GM23338 (cell line): Measurements from ENCODE around the gene CSNK1A1L. TPM values are rescaled to one million over a fixed set of nuclear protein-coding genes. Genes with fewer than 3 reads are reported as not detected.

Source experiments
- ATAC-seq: fragments of 200-7000 bp; cut with Tn5 transposase; 3 replicates; pipeline ENCODE4 v1.9.1; 2020
- DNase-seq: peaks from one replicate; pipeline ENCODE4 v3.0.0-alpha.2; 2015; ENCODE audit warnings: low spot score
- H2AFZ ChIP-seq: fragments of 200-600 bp; sonication (generic); 2 replicates; pipeline ENCODE4 v1.8.0; 2016; ENCODE audit warnings: antibody characterized with exemption, mild to moderate bottlenecking, moderate library complexity
- H3F3A ChIP-seq: fragments of 200-600 bp; sonication (generic); replicated peaks from 2 replicates; pipeline ENCODE4 v1.8.0; 2017; ENCODE audit warnings: antibody characterized with exemption, mixed run types, low read depth
- H3K27ac ChIP-seq: fragments of 200-600 bp; sonication (generic); 2 replicates; pipeline ENCODE4 v1.6.1; 2016; ENCODE audit warnings: low read depth
- H3K27me3 ChIP-seq: fragments of 200-600 bp; sonication (generic); 2 replicates; pipeline ENCODE4 v1.8.0; 2016; ENCODE audit warnings: mild to moderate bottlenecking, mixed run types, moderate library complexity; ENCODE audit not compliant: insufficient read depth
- H3K36me3 ChIP-seq: fragments of 200-600 bp; sonication (generic); 2 replicates; pipeline ENCODE4 v1.8.0; 2016; ENCODE audit warnings: mild to moderate bottlenecking; ENCODE audit not compliant: insufficient read depth
- H3K4me1 ChIP-seq: fragments of 200-600 bp; sonication (generic); 2 replicates; pipeline ENCODE4 v1.8.0; 2016; ENCODE audit warnings: mild to moderate bottlenecking, moderate library complexity; ENCODE audit not compliant: insufficient read depth
- H3K4me2 ChIP-seq: fragments of 200-600 bp; sonication (generic); 2 replicates; pipeline ENCODE4 v1.7.1; 2017; ENCODE audit warnings: mixed run types
- H3K4me3 ChIP-seq: fragments of 200-600 bp; sonication (generic); 2 replicates; pipeline ENCODE4 v1.6.1; 2016; ENCODE audit warnings: mixed run types
- H3K79me2 ChIP-seq: fragments of 200-600 bp; sonication (generic); replicated peaks from 2 replicates; pipeline ENCODE4 v1.8.0; 2017; ENCODE audit warnings: mild to moderate bottlenecking; ENCODE audit not compliant: insufficient read depth
- H3K9me2 ChIP-seq: fragments of 200-600 bp; sonication (generic); 2 replicates; pipeline ENCODE4 v1.8.0; 2017; ENCODE audit not compliant: insufficient read depth
- H4K20me1 ChIP-seq: fragments of 200-600 bp; sonication (generic); replicated peaks from 2 replicates; pipeline ENCODE4 v1.8.0; 2017; ENCODE audit warnings: mild to moderate bottlenecking; ENCODE audit not compliant: insufficient read depth
- H3K27ac Mint-ChIP-seq: 2 replicates; pipeline ENCODE4 v1.8.0; 2020; ENCODE audit warnings: inconsistent platforms, mild to moderate bottlenecking, moderate library complexity, mixed read lengths
- H3K27me3 Mint-ChIP-seq: 3 replicates; pipeline ENCODE4 v1.8.0; 2022; ENCODE audit warnings: low read depth, mild to moderate bottlenecking, moderate library complexity, mixed read lengths, inconsistent platforms; ENCODE audit not compliant: insufficient read depth, poor library complexity
- H3K36me3 Mint-ChIP-seq: 3 replicates; pipeline ENCODE4 v1.8.0; 2021; ENCODE audit warnings: low read depth, mild to moderate bottlenecking, inconsistent platforms, moderate library complexity, mixed read lengths
- H3K4me1 Mint-ChIP-seq: 3 replicates; pipeline ENCODE4 v1.8.0; 2020; ENCODE audit warnings: mild to moderate bottlenecking, inconsistent platforms, mixed read lengths
- H3K4me3 Mint-ChIP-seq: 3 replicates; pipeline ENCODE4 v1.8.0; 2021; ENCODE audit warnings: moderate library complexity, mild to moderate bottlenecking, inconsistent platforms, mixed read lengths
- H3K9me3 Mint-ChIP-seq: 3 replicates; pipeline ENCODE4 v1.8.0; 2020; ENCODE audit warnings: moderate library complexity, mild to moderate bottlenecking, inconsistent platforms, mixed read lengths
- CREB1 ChIP-seq: fragments of 250-450 bp; sonication (Bioruptor Pico); IDR thresholded peaks from 2 replicates; pipeline ENCODE4 v1.5.0; 2020; ENCODE audit warnings: low read depth, mild to moderate bottlenecking, moderate library complexity
- EZH2 ChIP-seq: fragments of 200-600 bp; sonication (generic); IDR thresholded peaks from one replicate; pipeline ENCODE4 v1.8.0; 2017; ENCODE audit warnings: antibody characterized with exemption, mild to moderate bottlenecking, low read depth; ENCODE audit not compliant: unreplicated experiment
- EZH2phosphoT487 ChIP-seq: fragments of 200-600 bp; sonication (generic); IDR thresholded peaks from one replicate; pipeline ENCODE4 v1.8.1; 2018; ENCODE audit warnings: antibody characterized with exemption; ENCODE audit not compliant: unreplicated experiment
- JUNB ChIP-seq: IDR thresholded peaks from one replicate; pipeline ENCODE4 v1.6.1; 2016; ENCODE audit warnings: antibody characterized with exemption; ENCODE audit not compliant: unreplicated experiment
- NANOG ChIP-seq: IDR thresholded peaks from 2 replicates; pipeline ENCODE4 v1.6.1; 2016; ENCODE audit warnings: antibody characterized with exemption, borderline replicate concordance
- POLR2AphosphoS5 ChIP-seq: IDR thresholded peaks from 2 replicates; pipeline ENCODE4 v1.6.1; 2016; ENCODE audit warnings: antibody characterized with exemption, low read depth
- REST ChIP-seq: IDR thresholded peaks from one replicate; pipeline ENCODE4 v1.6.1; 2018; ENCODE audit warnings: antibody characterized with exemption; ENCODE audit not compliant: unreplicated experiment
- ZNF331 ChIP-seq: fragments of 250-450 bp; sonication (Bioruptor Pico); IDR thresholded peaks from 2 replicates; pipeline ENCODE4 v1.5.0; 2020; ENCODE audit warnings: low read depth, mild to moderate bottlenecking, moderate library complexity
- polyA plus RNA-seq: library from polyadenylated mRNA; unstranded; fragments of >200 nt; fragmentation: Nextera tagmentation; extraction: Ambion mirVana; gene quantifications from 2 replicates; pipeline ENCODE4 v1.2.1, GENCODE V29; 2016
- total RNA-seq: library from RNA; depleted of rRNA; stranded (reverse); fragments of >200 nt; shearing (Covaris generic); gene quantifications from 2 replicates; pipeline ENCODE4 v1.2.3, GENCODE V29; 2014
- TF ChIP-seq, protein P1 (sequence below), 2 experiments: fragments of 200-600 bp in 1 of 2; sonication (generic) in 1 of 2; conservative IDR thresholded peaks; 2 replicates each; pipeline versions ENCODE4 v1.5.1 to v1.6.1; 2016 to 2017; ENCODE audit warnings: antibody characterized with exemption in 2 of 2, low read depth in 2 of 2, mild to moderate bottlenecking in 2 of 2, moderate library complexity in 1 of 2
- TF ChIP-seq, protein P2 (sequence below): IDR thresholded peaks from 2 replicates; pipeline ENCODE4 v1.6.1; 2016; ENCODE audit warnings: antibody characterized with exemption

CSNK1A1L gene
- total and polyA plus RNA-seq, 2 experiments from 2014 or later = not detected

DNA sequence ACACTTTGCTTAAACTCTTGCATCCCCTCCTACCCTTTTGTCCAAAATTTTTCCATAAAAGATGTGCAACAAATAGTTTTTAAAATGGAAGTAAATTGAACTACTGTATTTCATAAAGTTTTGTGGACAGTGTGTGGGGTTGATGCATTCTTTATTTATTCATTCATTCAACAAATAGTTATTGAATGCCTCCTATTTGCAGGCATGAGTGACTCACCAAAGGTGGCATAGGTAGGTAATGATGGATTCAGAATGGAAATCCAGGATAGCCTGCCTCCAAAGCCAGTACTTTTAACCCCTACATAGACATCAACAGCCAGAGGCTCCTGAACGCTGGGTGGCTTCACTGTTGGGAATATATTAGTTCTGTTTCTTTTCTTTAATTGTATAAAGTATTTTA is 2.4 kb upstream of the CSNK1A1L start (continued):
- no peak for TF ChIP-seq NANOG
- no peak for TF ChIP-seq EZH2
- TF ChIP-seq, protein P1, sequence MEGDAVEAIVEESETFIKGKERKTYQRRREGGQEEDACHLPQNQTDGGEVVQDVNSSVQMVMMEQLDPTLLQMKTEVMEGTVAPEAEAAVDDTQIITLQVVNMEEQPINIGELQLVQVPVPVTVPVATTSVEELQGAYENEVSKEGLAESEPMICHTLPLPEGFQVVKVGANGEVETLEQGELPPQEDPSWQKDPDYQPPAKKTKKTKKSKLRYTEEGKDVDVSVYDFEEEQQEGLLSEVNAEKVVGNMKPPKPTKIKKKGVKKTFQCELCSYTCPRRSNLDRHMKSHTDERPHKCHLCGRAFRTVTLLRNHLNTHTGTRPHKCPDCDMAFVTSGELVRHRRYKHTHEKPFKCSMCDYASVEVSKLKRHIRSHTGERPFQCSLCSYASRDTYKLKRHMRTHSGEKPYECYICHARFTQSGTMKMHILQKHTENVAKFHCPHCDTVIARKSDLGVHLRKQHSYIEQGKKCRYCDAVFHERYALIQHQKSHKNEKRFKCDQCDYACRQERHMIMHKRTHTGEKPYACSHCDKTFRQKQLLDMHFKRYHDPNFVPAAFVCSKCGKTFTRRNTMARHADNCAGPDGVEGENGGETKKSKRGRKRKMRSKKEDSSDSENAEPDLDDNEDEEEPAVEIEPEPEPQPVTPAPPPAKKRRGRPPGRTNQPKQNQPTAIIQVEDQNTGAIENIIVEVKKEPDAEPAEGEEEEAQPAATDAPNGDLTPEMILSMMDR (conservative IDR thresholded peaks at IDR 0.05; ENCODE audit: low read depth in 2 of 2) = no peak

- Mint-ChIP-seq H3K27me3 (peaks cover 5% of the 10 kb centered on the region), H3K4me1 (peaks cover 24% of the 10 kb centered on the region), H3K4me3 (no peak overlapping the region), H3K27ac (peak overlapping the region; percentile 23; the same call in 1 of the 2 replicates), H3K36me3 (no peaks in the 10 kb centered on the region; the same call in 2 of the 3 replicates), H3K9me3 (no peaks in the 10 kb centered on the region)
- Histone ChIP-seq H3K4me3 (no peak overlapping the region), H3K27me3 (no peaks in the 10 kb centered on the region), H3F3A (no peaks in the 10 kb centered on the region), H3K9me2 (peaks cover 4% of the 10 kb centered on the region; the same call in 1 of the 2 replicates), H3K36me3 (no peaks in the 10 kb centered on the region), H2AFZ (0 out of 2 replicates have a peak overlapping the region, but pooled peaks have one; percentile 12), H3K79me2 (no peaks in the 10 kb centered on the region), H3K4me1 (peaks cover 5% of the 10 kb centered on the region; the same call in 1 of the 2 replicates), H3K27ac (no peak overlapping the region), H3K4me2 (no peak overlapping the region), H4K20me1 (no peaks in the 10 kb centered on the region)
- ATAC-seq = no peak
- DNase-seq = no peak
- TF ChIP-seq JUNB = no peak
- TF ChIP-seq ZNF331 (CRISPR knock-in tag) = no peak
Observed at GRCh38 chr13:37107456-37107855, 2.0 kb upstream of the CSNK1A1L start.

DNA sequence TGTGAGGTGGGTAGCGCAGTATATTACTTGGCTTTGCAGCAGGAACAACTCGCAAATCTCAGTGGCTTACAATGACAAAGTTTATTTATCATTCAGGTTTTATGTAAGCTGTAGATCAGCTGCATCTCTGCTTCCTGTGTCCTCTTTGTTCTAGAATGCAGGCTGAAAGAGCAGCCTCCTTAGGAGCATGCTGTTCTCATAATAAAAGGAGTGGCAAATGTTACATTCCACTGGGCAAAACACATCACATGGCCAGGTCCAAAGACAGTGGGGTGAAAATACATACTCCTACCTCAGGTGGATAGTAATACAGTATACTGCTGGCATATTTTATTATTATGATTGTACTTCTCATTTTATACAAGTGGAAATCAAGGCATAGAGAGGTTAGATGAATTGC is 1.2 kb upstream of the CSNK1A1L start:
- DNase-seq (peak; percentile 54), ATAC-seq (peak; percentile 88)
- H2AFZ ChIP-seq = peak overlapping the region; percentile 4; the same call in 1 of the 2 replicates
- Mint-ChIP-seq H3K27ac (peak overlapping the region; percentile 33), H3K27me3 (peaks cover 5% of the 10 kb centered on the region), H3K36me3 (no peaks in the 10 kb centered on the region; the same call in 2 of the 3 replicates), H3K9me3 (no peaks in the 10 kb centered on the region), H3K4me1 (peaks cover 24% of the 10 kb centered on the region), H3K4me3 (no peak overlapping the region)
- no peak overlapping the region for H3K4me3 ChIP-seq
- H3K27ac ChIP-seq = 0 out of 2 replicates have a peak overlapping the region, but pooled peaks have one; percentile 1
- no peaks in the 10 kb centered on the region for H3F3A ChIP-seq
- H4K20me1 ChIP-seq = no peaks in the 10 kb centered on the region
- H3K27me3 ChIP-seq = no peaks in the 10 kb centered on the region
- H3K4me2 ChIP-seq = 0 out of 2 replicates have a peak overlapping the region, but pooled peaks have one; percentile 13
- no peaks in the 10 kb centered on the region for H3K36me3 ChIP-seq
- H3K9me2 ChIP-seq = peaks cover 4% of the 10 kb centered on the region; the same call in 1 of the 2 replicates
- peaks cover 5% of the 10 kb centered on the region; the same call in 1 of the 2 replicates for H3K4me1 ChIP-seq
- no peaks in the 10 kb centered on the region for H3K79me2 ChIP-seq
- TF ChIP-seq, protein P2, sequence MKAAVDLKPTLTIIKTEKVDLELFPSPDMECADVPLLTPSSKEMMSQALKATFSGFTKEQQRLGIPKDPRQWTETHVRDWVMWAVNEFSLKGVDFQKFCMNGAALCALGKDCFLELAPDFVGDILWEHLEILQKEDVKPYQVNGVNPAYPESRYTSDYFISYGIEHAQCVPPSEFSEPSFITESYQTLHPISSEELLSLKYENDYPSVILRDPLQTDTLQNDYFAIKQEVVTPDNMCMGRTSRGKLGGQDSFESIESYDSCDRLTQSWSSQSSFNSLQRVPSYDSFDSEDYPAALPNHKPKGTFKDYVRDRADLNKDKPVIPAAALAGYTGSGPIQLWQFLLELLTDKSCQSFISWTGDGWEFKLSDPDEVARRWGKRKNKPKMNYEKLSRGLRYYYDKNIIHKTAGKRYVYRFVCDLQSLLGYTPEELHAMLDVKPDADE = no peak
- no peak for TF ChIP-seq REST
- TF ChIP-seq POLR2AphosphoS5 = no peak
- TF ChIP-seq EZH2phosphoT487 = no peak
- TF ChIP-seq JUNB = no peak
- no peak for TF ChIP-seq CREB1 (CRISPR knock-in tag)
- no peak for TF ChIP-seq ZNF331 (CRISPR knock-in tag)
- TF ChIP-seq, protein P1 (conservative IDR thresholded peaks at IDR 0.05; ENCODE audit: low read depth in 2 of 2) = no peak
